IMR-90 (cell line): ENCODE measurements around the gene IL1RAPL1. TPM values are rescaled to one million over a fixed set of nuclear protein-coding genes. Genes with fewer than 3 reads are reported as not detected.

Experiments
- microRNA-seq, 2 experiments: library from miRNA; stranded (forward) in 1 of 2; unstranded in 1 of 2; fragments of 10-50 nt in 1 of 2; fragments of <30 nt in 1 of 2; gene quantifications in 1 of 2; microRNA quantifications in 1 of 2; one replicate each; pipeline versions ENCODE3 to v1.1.0; 2013 to 2020; ENCODE audit not compliant: insufficient read depth in 1 of 2, insufficient read length in 1 of 2, unreplicated experiment in 1 of 2
- polyA plus RNA-seq, 3 experiments: library from polyadenylated mRNA; depleted of rRNA; stranded (reverse); fragments of >200 nt; gene quantifications; 2 replicates each; pipeline ENCODE4 v1.2.3, GENCODE V29; 2012; ENCODE audit warnings: low replicate concordance in 1 of 3
- small RNA-seq, 5 experiments: library from RNA; depleted of rRNA; stranded (forward); fragments of <200 nt; gene quantifications; one replicate each; pipeline ENCODE3, GENCODE V24; 2012
- total RNA-seq: library from RNA; depleted of rRNA; stranded (reverse); fragments of >200 nt; gene quantifications from 2 replicates; pipeline ENCODE4 v1.2.3, GENCODE V29; 2012

Gene IL1RAPL1
- total and polyA plus RNA-seq, 2 of the 4 experiments (the other 2 are of a cell fraction), result 1.5 to 9.0 TPM

Small RNA genes within 50 kb of the gene (microRNA-seq; reads per million reads assigned to microRNA genes)
- gene MIR4666B (ENCODE audit: insufficient read depth in 1 of 2, insufficient read length in 1 of 2, unreplicated experiment in 1 of 2), result 0 reads per million in 2 experiments
- not detected for gene RF00284 (ENCODE audit: insufficient read depth, insufficient read length)
- 22.7 reads per million, percentile 58 among the genes with 10 or more reads in this experiment for gene RNA5SP500 (ENCODE audit: insufficient read depth, insufficient read length)

Small RNA genes within 50 kb of the gene (small RNA-seq; reads per million reads assigned to genes)
- gene MIR4666B, result 0 reads per million in 5 experiments
- 0 to 0.04 (median 0) reads per million in 5 experiments for gene RF00284
- gene RNA5SP500, result 0 to 1.7 (median 0.04) reads per million in 5 experiments
